ENCODE data around the gene PCDH12.

PCDH12 gene

GRCh38 chr5:141914797-141915196, 43.2 kb downstream of the PCDH12 start:
- TF ChIP-seq CTCF (IDR thresholded peaks at IDR 0.05; ENCODE audit: low read depth, low read length) = no peak
- no peak for DNase-seq (ENCODE audit: extremely low read depth, low read depth)

- TF ChIP-seq CTCF (IDR thresholded peaks at IDR 0.05; ENCODE audit: low read depth, low read length) = peak; percentile 19
These were observed 43.7 kb downstream of the PCDH12 start for GRCh38 chr5:141914199-141914743.

GRCh38 chr5:141913560-141914198, 44.3 kb downstream of the PCDH12 start:
- no peak for DNase-seq (ENCODE audit: extremely low read depth, low read depth)

More at GRCh38 chr5:141914199-141914743, 43.7 kb downstream of the PCDH12 start:
- DNase-seq (ENCODE audit: extremely low read depth, low read depth) = no peak

GRCh38 chr5:141910271-141910673, 47.7 kb downstream of the PCDH12 start:
- DNase-seq (ENCODE audit: extremely low read depth, low read depth) = no peak
- TF ChIP-seq CTCF (IDR thresholded peaks at IDR 0.05; ENCODE audit: low read depth, low read length) = no peak

More at GRCh38 chr5:141913560-141914198, 44.3 kb downstream of the PCDH12 start:
- TF ChIP-seq CTCF (IDR thresholded peaks at IDR 0.05; ENCODE audit: low read depth, low read length) = no peak

GRCh38 chr5:141909212-141909611, 48.8 kb downstream of the PCDH12 start:
- no peak for DNase-seq (ENCODE audit: extremely low read depth, low read depth)
- TF ChIP-seq CTCF (IDR thresholded peaks at IDR 0.05; ENCODE audit: low read depth, low read length) = no peak

GRCh38 chr5:141908796-141909195, 49.2 kb downstream of the PCDH12 start:
- no peak for TF ChIP-seq CTCF (IDR thresholded peaks at IDR 0.05; ENCODE audit: low read depth, low read length)
- no peak for DNase-seq (ENCODE audit: extremely low read depth, low read depth)

- no peak for TF ChIP-seq CTCF (IDR thresholded peaks at IDR 0.05; ENCODE audit: low read depth, low read length)
- DNase-seq (ENCODE audit: extremely low read depth, low read depth) = no peak
These were observed 51.0 kb downstream of the PCDH12 start for GRCh38 chr5:141906972-141907371.

Measured in AG09319 (cell line).